Thyroid gland (tissue), 4 donors: Measurements from ENCODE around the gene SPC25. TPM values are rescaled to one million over a fixed set of nuclear protein-coding genes. Genes with fewer than 3 reads are reported as not detected.
A peak's percentile ranks its signal among the peaks of the same experiment; 100 is the strongest.

Experiments
- DNase-seq, 2 donors: peaks; one replicate each; pipeline ENCODE4 v3.0.0-alpha.2; 2019
- H3K27ac ChIP-seq, 3 donors: fragments of 200-600 bp; sonication (generic); 1 replicate in 2 of 3; 2 replicates in 1 of 3; pipeline ENCODE4 v1.5.1; 2016 to 2019; ENCODE audit warnings: mild to moderate bottlenecking in 1 of 3, moderate library complexity in 1 of 3
- H3K27me3 ChIP-seq: fragments of 200-600 bp; sonication (generic); one replicate; pipeline ENCODE4 v1.5.1; 2019
- H3K36me3 ChIP-seq, 2 donors: fragments of 200-600 bp; sonication (generic); one replicate each; pipeline ENCODE4 v1.5.1; 2016 to 2019
- H3K4me1 ChIP-seq, 2 donors: fragments of 200-600 bp; sonication (generic); one replicate each; pipeline ENCODE4 v1.5.1; 2017 to 2019
- H3K4me3 ChIP-seq, 3 donors: fragments of 200-600 bp; sonication (generic); replicated peaks in 1 of 3; 1 replicate in 2 of 3; 2 replicates in 1 of 3; pipeline ENCODE4 v1.5.1; 2016; ENCODE audit warnings: mild to moderate bottlenecking in 1 of 3
- H3K9me3 ChIP-seq: fragments of 200-600 bp; sonication (generic); one replicate; pipeline ENCODE4 v1.5.1; 2017
- CTCF ChIP-seq, 6 experiments: fragments of 200-600 bp in 3 of 6; fragments of 450-650 bp in 3 of 6; sonication (generic) in 3 of 6; IDR thresholded peaks; one replicate each; pipeline ENCODE4 v1.5.1; 2016 to 2019; ENCODE audit warnings: antibody characterized with exemption in 6 of 6, mild to moderate bottlenecking in 2 of 6, inconsistent platforms in 1 of 6, moderate library complexity in 1 of 6
- POLR2A ChIP-seq, 2 donors: fragments of 450-650 bp; IDR thresholded peaks; one replicate each; pipeline ENCODE4 v1.6.1; 2017; ENCODE audit warnings: antibody characterized with exemption in 2 of 2, mild to moderate bottlenecking in 2 of 2, moderate library complexity in 1 of 2
- WGBS, 2 donors: methylation state at CpG; one replicate each; pipeline ENCODE4 v1.1.5; 2017; 5-methylcytosine and 5-hydroxymethylcytosine counted together
- intact Hi-C: fragments of 100-400 bp; cut with DNase I; formaldehyde crosslinking; loops from one replicate; pipeline ENCODE4 v1.15.1; 2023
- total RNA-seq, 4 donors: library from RNA; depleted of rRNA; stranded (reverse); fragments of >200 nt; gene quantifications; one replicate each; pipeline ENCODE4 v1.2.3, GENCODE V29; 2016

The SPC25 gene
- total RNA-seq, 4 donors from 2014 or later = 6.7 TPM; not detected in 3

- DNase-seq = peak; percentile 79 to 82
- intact Hi-C loops = loop anchor here (5.0 to 10.0 kb wide), 2 partner anchors 37 to 75 kb away; no protein-coding TSS in a partner anchor
- Histone ChIP-seq H3K9me3 (no peaks in the 10 kb centered on the region), H3K4me3 (no peak overlapping the region), H3K27me3 (no peaks in the 10 kb centered on the region), H3K27ac (peak overlapping the region; percentile 13 to 71 (median 24)), H3K4me1 (peaks cover 5 to 8% of the 10 kb centered on the region in 2 donors), H3K36me3 (no peaks in the 10 kb centered on the region)
- 41 to 46% methylated on average over 2 of the region's 2 CpGs for WGBS, 2 donors
- no peak for TF ChIP-seq POLR2A (IDR thresholded peaks at IDR 0.05)
- peak in 4 of 6 experiments; percentile 61 to 76 (median 68) for TF ChIP-seq CTCF (IDR thresholded peaks at IDR 0.05)
These were observed 40.6 kb downstream of the SPC25 start for GRCh38 chr2:168849610-168850009.

GRCh38 chr2:168848225-168848624, 42.0 kb downstream of the SPC25 start:
- H3K27ac ChIP-seq = no peak overlapping the region
- H3K36me3 ChIP-seq = no peaks in the 10 kb centered on the region
- no peak for DNase-seq
- intact Hi-C loops = loop anchor here (5.0 to 10.0 kb wide), 2 partner anchors 36 to 73 kb away; no protein-coding TSS in a partner anchor
- TF ChIP-seq CTCF (IDR thresholded peaks at IDR 0.05) (no peak), POLR2A (IDR thresholded peaks at IDR 0.05) (no peak)
- WGBS, 2 donors = 90 to 97% methylated on average over 3 of the region's 3 CpGs
- no peak overlapping the region for H3K4me3 ChIP-seq
- H3K9me3 ChIP-seq = no peaks in the 10 kb centered on the region
- no peaks in the 10 kb centered on the region for H3K27me3 ChIP-seq
- peaks cover 5 to 8% of the 10 kb centered on the region in 2 donors for H3K4me1 ChIP-seq

- intact Hi-C loops = loop anchor here (10.0 kb wide), 1 partner anchor 68 kb away; no protein-coding TSS in a partner anchor
- Histone ChIP-seq H3K9me3 (no peaks in the 10 kb centered on the region), H3K4me1 (peaks cover 0 to 5% of the 10 kb centered on the region in 2 donors), H3K27me3 (no peaks in the 10 kb centered on the region), H3K36me3 (no peaks in the 10 kb centered on the region), H3K27ac (no peak overlapping the region), H3K4me3 (no peak overlapping the region)
- TF ChIP-seq POLR2A (IDR thresholded peaks at IDR 0.05) = no peak
- TF ChIP-seq CTCF (IDR thresholded peaks at IDR 0.05) = no peak
- WGBS, 2 donors = 92 to 96% methylated on average over 3 of the region's 3 CpGs
- no peak for DNase-seq
These were observed 47.0 kb downstream of the SPC25 start for GRCh38 chr2:168843253-168843652.

GRCh38 chr2:168841445-168841844, 48.8 kb downstream of the SPC25 start:
- H3K36me3 ChIP-seq = no peaks in the 10 kb centered on the region

More at GRCh38 chr2:168841445-168841844, 48.8 kb downstream of the SPC25 start:
- no peaks in the 10 kb centered on the region for H3K9me3 ChIP-seq
- DNase-seq = no peak
- no peak overlapping the region for H3K4me3 ChIP-seq
- intact Hi-C loops = loop anchor here (10.0 kb wide), 1 partner anchor 67 kb away; no protein-coding TSS in a partner anchor
- TF ChIP-seq CTCF (IDR thresholded peaks at IDR 0.05) (no peak), POLR2A (IDR thresholded peaks at IDR 0.05) (no peak)
- H3K27ac ChIP-seq = no peak overlapping the region
- peaks cover 0 to 1% of the 10 kb centered on the region in 2 donors for H3K4me1 ChIP-seq
- 88 to 93% methylated on average over 2 of the region's 2 CpGs for WGBS, 2 donors
- no peaks in the 10 kb centered on the region for H3K27me3 ChIP-seq
